Dendritic cell treated with granulocyte-macrophage colony-stimulating factor and Interleukin-4, amounts not matched to agents 40 ng/mL and 50 ng/mL, for 4 days (primary cell): ENCODE data around the gene DCHS1.

Experiments used
- H3K27ac Mint-ChIP-seq: one replicate; pipeline ENCODE4 v1.8.0; 2022; ENCODE audit warnings: mild to moderate bottlenecking, mixed read lengths
- H3K27me3 Mint-ChIP-seq: one replicate; pipeline ENCODE4 v1.8.0; 2022; ENCODE audit warnings: mild to moderate bottlenecking, mixed read lengths
- H3K36me3 Mint-ChIP-seq: one replicate; pipeline ENCODE4 v1.8.0; 2022; ENCODE audit warnings: low read depth, mixed read lengths
- H3K4me1 Mint-ChIP-seq: one replicate; pipeline ENCODE4 v1.8.0; 2022; ENCODE audit warnings: low read depth, mixed read lengths
- H3K4me3 Mint-ChIP-seq: one replicate; pipeline ENCODE4 v1.8.0; 2022; ENCODE audit warnings: mild to moderate bottlenecking, moderate library complexity, mixed read lengths
- H3K9me3 Mint-ChIP-seq: one replicate; pipeline ENCODE4 v1.8.0; 2022; ENCODE audit warnings: mixed read lengths
- intact Hi-C: fragments of 100-400 bp; cut with micrococcal nuclease; formaldehyde crosslinking; loops from one replicate; pipeline ENCODE4 v1.15.0; 2022

The DCHS1 gene

DNA sequence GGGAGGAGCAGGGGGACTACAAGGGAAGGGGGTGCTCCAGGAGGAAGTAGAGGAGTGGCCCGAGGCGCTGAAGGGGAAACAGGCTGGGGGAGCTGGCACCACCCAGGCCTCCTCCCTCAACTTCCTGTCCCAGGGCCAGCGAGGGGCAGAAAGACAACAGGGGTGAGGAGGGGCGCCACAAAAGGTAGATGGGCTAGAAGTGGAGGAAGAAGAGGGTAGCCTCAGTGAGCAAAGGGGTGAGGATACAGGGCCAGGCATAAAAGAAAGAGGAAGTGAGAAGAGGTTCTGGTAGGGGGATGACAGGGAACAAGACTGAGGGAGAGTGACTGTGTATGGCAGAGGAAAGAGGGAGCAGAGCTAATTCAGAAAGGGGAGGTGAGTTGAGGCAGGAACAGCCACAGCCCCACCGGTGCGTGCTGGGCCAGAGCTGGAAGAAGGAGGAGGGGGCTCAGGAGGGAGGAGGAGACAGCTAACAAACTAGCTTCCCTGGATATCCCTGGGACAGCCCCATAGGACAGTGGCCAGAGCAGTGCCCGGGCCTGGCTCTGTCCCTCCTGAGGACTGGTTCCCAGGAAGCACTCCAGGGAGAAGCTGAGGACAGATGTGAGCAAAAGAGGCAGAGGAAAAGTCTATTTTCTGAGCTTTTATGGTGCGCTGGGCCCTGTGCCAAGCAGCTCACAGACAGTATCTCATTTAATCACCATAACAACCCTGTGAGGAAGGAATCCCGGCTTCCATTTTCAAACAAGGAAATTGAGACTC, 8.5 kb downstream of the DCHS1 start:
- H3K4me1 Mint-ChIP-seq, result no peaks in the 10 kb centered on the region
- no peak overlapping the region for H3K27ac Mint-ChIP-seq
- H3K36me3 Mint-ChIP-seq, result no peaks in the 10 kb centered on the region
- no peaks in the 10 kb centered on the region for H3K9me3 Mint-ChIP-seq
- intact Hi-C loops, result loop anchor here (2.0 kb wide), 1 partner anchor 28 kb away; the partner anchor contains the start of gene TPP1
- H3K4me3 Mint-ChIP-seq, result no peak overlapping the region
- no peaks in the 10 kb centered on the region for H3K27me3 Mint-ChIP-seq

GRCh38 chr11:6646576-6646917, 9.1 kb downstream of the DCHS1 start:
- no peaks in the 10 kb centered on the region for H3K9me3 Mint-ChIP-seq
- intact Hi-C loops, result loop anchor here (2.0 kb wide), 1 partner anchor 28 kb away; the partner anchor contains the start of gene TPP1
- no peaks in the 10 kb centered on the region for H3K27me3 Mint-ChIP-seq
- no peaks in the 10 kb centered on the region for H3K36me3 Mint-ChIP-seq
- no peaks in the 10 kb centered on the region for H3K4me1 Mint-ChIP-seq
- no peak overlapping the region for H3K4me3 Mint-ChIP-seq
- no peak overlapping the region for H3K27ac Mint-ChIP-seq

DNA sequence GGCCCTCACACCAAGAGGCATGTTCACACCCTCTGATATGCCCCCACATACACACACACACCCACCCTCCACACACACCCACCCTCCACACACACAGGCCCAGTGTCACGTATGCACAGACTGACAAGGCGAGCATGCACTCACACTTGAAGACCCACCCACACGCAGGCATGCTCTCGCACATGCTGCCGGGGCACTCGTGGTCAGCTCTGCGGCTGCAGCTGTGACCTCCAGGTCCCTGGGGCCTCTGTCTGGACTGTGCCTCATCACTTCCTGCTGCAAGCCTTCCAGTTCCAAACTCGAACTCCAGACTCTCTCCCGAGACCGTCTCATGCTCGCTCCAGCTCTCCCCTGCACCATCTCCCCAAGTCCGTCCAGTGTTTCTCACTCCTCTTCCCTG, 9.5 kb downstream of the DCHS1 start:
- Mint-ChIP-seq H3K27ac (no peak overlapping the region), H3K4me3 (no peak overlapping the region)
- intact Hi-C loops, result loop anchor here (2.0 kb wide), 1 partner anchor 27 kb away; the partner anchor contains the start of gene TPP1

DNA sequence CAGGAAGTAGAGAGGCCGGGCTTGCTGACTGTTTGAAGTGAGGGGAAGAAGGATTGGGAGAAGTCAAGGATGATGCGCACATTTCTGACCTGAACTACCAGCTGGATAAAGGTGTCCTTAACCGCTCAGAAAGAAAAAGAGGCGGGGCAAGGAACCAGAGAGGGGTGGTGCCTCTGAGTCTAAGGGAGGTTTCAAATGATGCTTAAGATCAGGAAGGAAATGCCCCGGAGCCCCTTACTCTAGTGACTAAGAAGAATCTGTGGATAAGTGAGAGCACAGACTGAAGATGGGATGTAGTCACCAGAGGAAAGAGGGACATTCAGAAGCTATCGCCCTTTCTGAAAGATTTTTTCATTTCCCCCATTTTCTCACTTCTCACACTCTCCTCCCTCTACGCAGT, 12.7 kb downstream of the DCHS1 start:
- no peaks in the 10 kb centered on the region for H3K9me3 Mint-ChIP-seq
- H3K4me1 Mint-ChIP-seq, result no peaks in the 10 kb centered on the region
- H3K4me3 Mint-ChIP-seq, result no peak overlapping the region
- no peaks in the 10 kb centered on the region for H3K36me3 Mint-ChIP-seq
- intact Hi-C loops, result no loop called here
- H3K27ac Mint-ChIP-seq, result no peak overlapping the region
- H3K27me3 Mint-ChIP-seq, result no peaks in the 10 kb centered on the region

More for the DNA sequence above, 9.5 kb downstream of the DCHS1 start:
- Mint-ChIP-seq H3K36me3 (no peaks in the 10 kb centered on the region), H3K27me3 (no peaks in the 10 kb centered on the region), H3K9me3 (no peaks in the 10 kb centered on the region), H3K4me1 (no peaks in the 10 kb centered on the region)

DNA sequence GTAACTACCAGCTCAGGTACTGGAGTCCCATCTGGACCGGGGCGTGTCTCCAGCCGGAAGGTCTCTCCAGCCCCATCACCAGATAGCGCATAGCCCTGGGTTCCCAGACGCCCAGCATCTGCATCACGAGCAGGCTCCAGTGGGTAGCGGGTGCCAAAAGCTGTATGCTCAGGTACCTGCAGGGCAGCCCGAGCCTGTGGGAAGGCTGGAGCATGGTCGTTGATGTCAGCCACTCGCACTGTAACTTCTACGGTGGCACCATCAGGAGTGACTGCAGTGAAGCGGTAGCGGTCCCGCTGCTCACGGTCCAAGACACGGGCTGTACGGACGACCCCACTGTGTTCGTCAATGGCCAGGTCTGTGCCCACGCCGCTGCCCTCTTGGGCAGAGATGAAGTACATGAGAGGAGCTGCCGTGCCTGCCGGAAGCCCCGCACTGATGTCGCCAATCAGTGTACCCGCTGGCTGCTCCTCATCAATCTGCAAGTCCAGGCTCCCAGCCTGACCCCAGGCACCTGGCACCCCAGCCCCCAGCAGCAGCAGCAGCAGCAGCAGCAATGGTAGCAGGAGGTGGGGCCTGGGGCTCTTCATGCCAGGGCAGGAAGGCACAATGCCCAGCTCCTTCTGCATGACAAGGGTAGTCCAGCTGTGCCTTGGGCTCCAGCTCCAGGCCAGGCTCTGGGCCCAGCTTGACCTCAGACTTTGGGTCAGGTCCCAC, 14.5 kb downstream of the DCHS1 start:
- H3K27ac Mint-ChIP-seq, result no peak overlapping the region
- no peak overlapping the region for H3K4me3 Mint-ChIP-seq
- intact Hi-C loops, result no loop called here
- H3K36me3 Mint-ChIP-seq, result no peaks in the 10 kb centered on the region
- no peaks in the 10 kb centered on the region for H3K27me3 Mint-ChIP-seq
- H3K4me1 Mint-ChIP-seq, result no peaks in the 10 kb centered on the region
- H3K9me3 Mint-ChIP-seq, result no peaks in the 10 kb centered on the region

DNA sequence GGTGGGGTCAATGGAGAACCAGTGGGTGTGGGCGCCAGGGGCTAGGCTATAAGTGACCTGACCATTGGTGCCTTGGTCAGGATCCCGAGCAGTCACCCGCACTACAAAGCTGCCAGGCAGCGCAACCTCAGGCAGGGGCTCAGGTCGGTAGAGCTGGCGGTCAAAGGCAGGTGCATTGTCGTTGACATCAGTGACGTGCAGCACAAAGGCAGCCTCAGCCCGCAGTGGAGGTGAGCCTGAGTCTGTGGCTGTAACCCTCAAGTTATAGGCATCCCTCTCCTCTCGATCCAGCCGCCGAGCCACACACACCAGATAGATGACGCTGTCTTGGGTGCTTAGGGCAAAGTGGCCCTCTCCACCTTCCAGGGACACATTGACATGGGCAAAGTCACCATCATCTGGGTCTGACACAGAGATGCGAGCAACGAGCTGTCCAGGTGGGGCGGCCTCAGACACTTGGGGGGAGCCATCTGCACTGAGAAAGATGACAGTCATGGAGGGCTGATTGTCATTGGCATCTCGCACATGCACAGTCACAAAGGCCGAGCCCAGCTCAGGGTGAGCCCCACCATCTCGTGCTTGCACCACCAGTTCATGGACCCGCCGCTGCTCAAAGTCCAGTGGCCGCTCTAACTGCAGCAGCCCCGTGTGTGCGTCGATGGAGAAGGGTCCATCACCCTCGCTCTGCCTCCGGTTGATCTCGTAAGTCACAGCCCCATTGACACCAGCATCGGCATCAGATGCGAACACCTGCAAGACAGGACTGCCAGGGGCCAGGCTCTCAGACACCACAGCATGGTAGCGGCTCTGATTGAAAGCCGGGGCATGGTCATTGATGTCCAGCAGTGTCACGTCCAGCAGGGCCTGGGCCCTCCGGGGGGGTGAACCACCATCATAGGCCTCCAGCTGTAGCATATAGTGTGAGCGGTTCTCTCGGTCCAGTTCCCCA, 15.3 kb downstream of the DCHS1 start:
- H3K4me3 Mint-ChIP-seq, result no peak overlapping the region
- H3K27ac Mint-ChIP-seq, result no peak overlapping the region
- H3K27me3 Mint-ChIP-seq, result no peaks in the 10 kb centered on the region
- H3K4me1 Mint-ChIP-seq, result no peaks in the 10 kb centered on the region
- intact Hi-C loops, result no loop called here
- H3K36me3 Mint-ChIP-seq, result no peaks in the 10 kb centered on the region
- no peaks in the 10 kb centered on the region for H3K9me3 Mint-ChIP-seq

- Mint-ChIP-seq H3K4me3 (no peak overlapping the region), H3K36me3 (no peaks in the 10 kb centered on the region), H3K9me3 (no peaks in the 10 kb centered on the region), H3K27me3 (no peaks in the 10 kb centered on the region), H3K4me1 (no peaks in the 10 kb centered on the region), H3K27ac (no peak overlapping the region)
- intact Hi-C loops, result no loop called here
Observed at GRCh38 chr11:6638429-6638828, 17.2 kb downstream of the DCHS1 start.

- intact Hi-C loops, result no loop called here
- Mint-ChIP-seq H3K9me3 (no peaks in the 10 kb centered on the region), H3K27ac (no peak overlapping the region), H3K36me3 (no peaks in the 10 kb centered on the region), H3K27me3 (no peaks in the 10 kb centered on the region), H3K4me3 (no peak overlapping the region), H3K4me1 (no peaks in the 10 kb centered on the region)
Observed at GRCh38 chr11:6637871-6638270, 17.7 kb downstream of the DCHS1 start.

- Mint-ChIP-seq H3K27ac (no peak overlapping the region), H3K4me3 (no peak overlapping the region), H3K36me3 (no peaks in the 10 kb centered on the region), H3K9me3 (no peaks in the 10 kb centered on the region), H3K27me3 (no peaks in the 10 kb centered on the region), H3K4me1 (no peaks in the 10 kb centered on the region)
- intact Hi-C loops, result no loop called here
Observed at GRCh38 chr11:6636480-6636879, 19.1 kb downstream of the DCHS1 start.

DNA sequence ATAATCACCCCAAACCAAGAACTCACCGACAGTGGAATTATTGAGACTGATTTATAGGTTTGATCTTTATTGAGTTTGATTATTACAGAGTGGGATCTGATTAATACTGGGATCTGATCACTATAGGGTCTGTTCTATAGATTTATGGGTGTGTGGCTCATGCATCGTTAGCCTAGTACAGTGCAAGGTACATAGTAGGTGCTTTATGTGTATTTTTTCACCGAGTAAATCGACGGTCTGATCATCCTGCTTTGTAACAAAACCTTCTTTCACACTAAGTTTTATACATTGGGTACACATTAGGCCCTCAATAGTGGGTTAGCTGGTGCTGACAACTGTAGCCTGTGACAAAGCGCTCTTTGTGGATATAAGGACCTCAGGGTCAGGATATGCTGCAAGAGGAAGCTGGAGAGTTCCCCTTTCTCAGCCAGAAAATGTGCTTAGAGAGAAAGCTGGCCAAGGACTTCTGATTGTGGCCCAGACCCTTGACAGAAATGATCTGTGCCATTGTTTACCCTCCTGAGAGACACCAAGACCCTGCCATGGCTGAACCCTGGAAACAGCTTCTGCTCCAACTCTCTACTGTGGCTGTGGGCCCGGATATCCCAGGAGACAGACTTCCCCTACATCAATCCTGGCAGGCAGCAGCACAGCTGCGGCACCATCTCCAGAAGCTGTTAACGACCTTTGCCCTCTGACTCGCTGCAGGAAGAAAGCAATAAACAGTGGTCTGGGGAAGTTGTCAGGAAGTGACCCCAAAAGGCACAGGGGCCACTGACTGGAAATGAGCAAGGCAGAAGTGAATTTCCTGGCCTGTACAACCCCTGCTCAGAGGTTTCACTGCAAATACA, 20.3 kb downstream of the DCHS1 start:
- intact Hi-C loops, result no loop called here
- H3K4me1 Mint-ChIP-seq, result no peaks in the 10 kb centered on the region
- H3K27ac Mint-ChIP-seq, result no peak overlapping the region
- no peak overlapping the region for H3K4me3 Mint-ChIP-seq
- H3K9me3 Mint-ChIP-seq, result no peaks in the 10 kb centered on the region
- H3K36me3 Mint-ChIP-seq, result no peaks in the 10 kb centered on the region
- no peaks in the 10 kb centered on the region for H3K27me3 Mint-ChIP-seq

- Mint-ChIP-seq H3K4me1 (no peaks in the 10 kb centered on the region), H3K9me3 (no peaks in the 10 kb centered on the region), H3K27me3 (no peaks in the 10 kb centered on the region), H3K27ac (no peak overlapping the region), H3K4me3 (no peak overlapping the region), H3K36me3 (no peaks in the 10 kb centered on the region)
- intact Hi-C loops, result no loop called here
Observed at GRCh38 chr11:6634534-6634933, 21.1 kb downstream of the DCHS1 start.

GRCh38 chr11:6633422-6634408, 21.9 kb downstream of the DCHS1 start:
- no peaks in the 10 kb centered on the region for H3K27me3 Mint-ChIP-seq
- intact Hi-C loops, result no loop called here
- peak overlapping the region; percentile 33 for H3K27ac Mint-ChIP-seq
- H3K9me3 Mint-ChIP-seq, result no peaks in the 10 kb centered on the region
- H3K36me3 Mint-ChIP-seq, result no peaks in the 10 kb centered on the region
- no peaks in the 10 kb centered on the region for H3K4me1 Mint-ChIP-seq
- no peak overlapping the region for H3K4me3 Mint-ChIP-seq
